C4-2B (cell line): ENCODE data around the gene C10orf143.

Experiments
- CTCF ChIP-seq: fragments of 450-650 bp; conservative IDR thresholded peaks from 2 replicates; pipeline ENCODE4 v1.5.1; 2017; ENCODE audit warnings: mild to moderate bottlenecking
- ZFX ChIP-seq: fragments of 450-650 bp; IDR thresholded peaks from 2 replicates; pipeline ENCODE4 v1.6.1; 2017

- no peak for TF ChIP-seq CTCF
- peak; percentile 97 for TF ChIP-seq ZFX
Measured at GRCh38 chr10:130136226-130137089, 25.8 kb upstream of the C10orf143 start, which contains the start of gene GLRX3.
